SIG-M5 treated with dmso at 0.1 percent for 504 hours (cell line): ENCODE measurements around the gene DNAAF5.
"Not testable (repeated sequence)": the region's sequence is repeated elsewhere in the genome, so short reads cannot be mapped to it uniquely, and the experiment has no call there.

Experiments
- DNase-seq: peaks from one replicate; lab custom pipeline; 2025; ENCODE audit not compliant: unreplicated experiment; lab: John Stamatoyannopoulos, UW

The DNAAF5 gene

DNA sequence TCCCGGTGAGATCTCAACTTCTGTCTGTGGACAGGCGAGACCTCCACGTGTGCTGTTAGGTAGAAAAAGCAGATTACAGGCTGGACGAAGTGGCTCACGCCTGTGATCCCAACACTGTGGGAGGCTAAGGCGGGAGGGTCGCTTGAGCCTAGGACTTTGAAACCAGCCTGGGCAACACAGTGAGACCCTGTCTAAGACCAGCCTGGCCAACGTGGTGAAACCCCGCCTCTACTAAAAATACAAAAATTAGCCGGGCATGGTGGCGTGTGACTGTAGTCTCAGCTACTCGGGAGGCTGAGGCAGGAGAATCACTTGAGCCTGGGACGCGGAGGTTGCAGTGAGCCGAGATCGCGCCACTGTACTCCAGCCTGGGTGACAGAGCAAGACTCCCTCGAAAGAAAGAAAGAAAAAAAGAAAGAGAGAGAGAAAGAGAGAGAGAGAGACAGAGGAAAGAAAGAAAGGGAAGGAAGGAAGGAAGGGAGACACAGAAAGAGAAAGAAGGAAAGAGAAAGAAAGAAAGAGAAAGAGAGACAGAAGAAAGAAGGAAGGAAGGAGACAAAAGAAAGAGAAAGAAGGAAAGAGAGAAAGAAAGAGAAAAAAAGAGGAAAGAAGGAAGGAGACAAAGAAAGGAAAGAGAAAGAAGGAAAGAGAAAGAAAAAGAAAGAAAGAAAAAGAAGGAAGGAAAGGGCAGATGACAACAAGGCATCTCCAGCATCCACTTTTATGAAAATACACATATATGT lies 76.2 kb downstream of the DNAAF5 start:
- no peak for DNase-seq

DNA sequence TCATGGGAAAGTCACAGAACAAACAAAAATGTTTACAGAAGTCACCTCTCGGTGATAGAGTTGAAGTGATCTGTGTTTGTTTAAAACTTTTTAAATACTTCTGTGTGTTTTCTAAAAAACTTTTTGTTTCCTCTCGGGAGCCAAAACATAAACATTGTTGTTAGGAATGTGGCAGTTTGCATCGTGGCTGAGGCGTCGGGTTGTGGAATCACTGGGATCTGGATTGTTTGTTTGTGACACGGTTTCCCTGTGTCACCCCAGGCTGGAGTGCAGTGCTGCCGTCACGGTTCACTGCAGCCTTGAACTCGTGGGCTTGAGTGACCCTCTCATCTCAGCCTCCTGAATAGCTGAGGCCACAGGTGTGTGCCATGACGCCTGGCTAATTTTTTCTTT lies 76.7 kb downstream of the DNAAF5 start:
- DNase-seq: no peak

DNA sequence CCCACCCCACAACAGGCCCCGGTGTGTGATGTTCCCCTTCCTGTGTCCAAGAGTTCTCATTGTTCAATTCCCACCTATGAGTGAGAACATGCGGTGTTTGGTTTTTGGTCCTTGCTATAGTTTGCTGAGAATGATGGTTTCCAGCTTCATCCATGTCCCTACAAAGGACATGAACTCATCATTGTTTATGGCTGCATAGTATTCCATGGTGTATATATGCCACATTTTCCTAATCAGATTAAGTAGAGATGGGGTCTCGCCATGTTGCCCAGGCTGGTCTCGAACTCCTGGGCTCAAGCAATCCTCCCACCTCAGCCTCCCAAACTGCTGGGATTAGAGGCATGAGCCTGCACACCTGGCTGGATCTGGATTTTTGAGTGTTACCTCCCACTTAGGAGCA lies 77.3 kb downstream of the DNAAF5 start:
- not testable (repeated sequence) for DNase-seq

- DNase-seq: no peak
These were observed 78.8 kb downstream of the DNAAF5 start for GRCh38 chr7:805261-805660.

- DNase-seq: no peak
These were observed 89.1 kb downstream of the DNAAF5 start for GRCh38 chr7:815284-816216.

- DNase-seq: peak; percentile 91
These were observed 89.8 kb downstream of the DNAAF5 start for GRCh38 chr7:816300-816750.

DNA sequence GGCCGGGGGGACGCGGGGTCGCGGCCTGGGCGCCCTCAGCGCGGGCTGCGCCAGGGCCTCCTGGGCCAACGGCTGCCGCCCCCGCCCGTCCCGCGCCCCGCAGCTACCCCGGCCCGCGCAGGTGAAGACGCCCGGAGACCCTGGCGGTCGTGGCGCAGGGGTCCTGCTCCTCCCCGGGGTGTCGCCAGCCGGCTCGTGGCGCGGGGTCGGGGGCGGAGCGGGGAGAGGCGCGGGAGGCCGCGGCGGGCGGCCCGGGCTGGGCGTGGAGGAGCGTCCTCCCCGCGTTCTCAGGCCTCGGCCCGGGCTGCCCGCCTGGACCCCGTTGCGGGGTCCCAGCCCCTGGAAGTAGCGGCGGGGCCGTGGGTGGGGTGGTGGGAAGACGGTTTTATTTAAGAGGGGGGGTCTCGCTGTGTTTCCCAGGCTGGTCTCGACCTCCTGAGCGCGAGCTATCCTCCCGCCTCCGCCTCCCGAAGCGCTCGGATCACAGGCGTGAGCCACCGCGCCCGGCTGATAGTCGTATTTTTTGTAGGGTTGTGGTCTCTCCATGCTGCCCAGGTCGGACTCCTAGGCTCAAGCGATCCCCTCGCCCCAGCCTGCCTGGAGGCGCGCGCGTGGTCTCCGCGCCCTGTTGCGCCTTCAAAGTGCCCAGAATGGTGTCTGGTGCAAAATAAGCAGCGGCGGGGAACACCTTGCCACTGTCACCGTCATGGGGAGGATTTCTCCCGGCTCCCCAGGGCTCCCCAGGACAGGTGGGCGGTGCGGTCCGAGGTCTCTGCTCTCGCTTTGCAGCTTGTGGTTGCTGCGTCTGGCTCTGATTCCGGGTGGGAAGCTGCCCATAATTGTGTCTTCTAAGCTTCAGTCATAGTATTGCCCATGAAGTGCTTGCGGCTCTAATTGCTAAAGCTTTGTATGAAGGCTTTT lies 90.5 kb downstream of the DNAAF5 start:
- no peak for DNase-seq

GRCh38 chr7:818031-818699 lies 91.7 kb downstream of the DNAAF5 start:
- DNase-seq: peak; percentile 33

GRCh38 chr7:820341-820740 lies 93.8 kb downstream of the DNAAF5 start:
- no peak for DNase-seq

- DNase-seq: no peak
These were observed 95.2 kb downstream of the DNAAF5 start for GRCh38 chr7:821688-822087.

- no peak for DNase-seq
These were observed 96.3 kb downstream of the DNAAF5 start for GRCh38 chr7:822692-823276.

DNA sequence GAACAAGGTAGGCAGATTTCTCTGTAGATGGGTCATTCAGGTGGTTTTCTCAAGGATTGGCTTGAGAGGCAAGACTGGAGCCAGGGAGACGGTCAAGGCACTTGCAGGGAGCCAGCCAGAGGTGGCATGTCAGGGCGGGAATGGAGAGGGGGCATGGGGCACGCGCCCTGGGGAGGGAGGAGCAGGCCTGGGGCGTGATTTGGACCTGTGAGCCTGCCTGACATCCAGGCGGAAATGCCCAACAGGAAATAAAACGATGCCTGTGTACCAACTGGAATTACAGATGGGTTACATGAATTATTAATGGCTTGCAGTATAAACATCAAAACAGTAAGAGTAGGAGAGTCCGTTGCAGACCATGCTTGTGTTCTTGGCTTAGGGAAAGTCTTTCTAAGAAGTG lies 97.2 kb downstream of the DNAAF5 start:
- no peak for DNase-seq

DNA sequence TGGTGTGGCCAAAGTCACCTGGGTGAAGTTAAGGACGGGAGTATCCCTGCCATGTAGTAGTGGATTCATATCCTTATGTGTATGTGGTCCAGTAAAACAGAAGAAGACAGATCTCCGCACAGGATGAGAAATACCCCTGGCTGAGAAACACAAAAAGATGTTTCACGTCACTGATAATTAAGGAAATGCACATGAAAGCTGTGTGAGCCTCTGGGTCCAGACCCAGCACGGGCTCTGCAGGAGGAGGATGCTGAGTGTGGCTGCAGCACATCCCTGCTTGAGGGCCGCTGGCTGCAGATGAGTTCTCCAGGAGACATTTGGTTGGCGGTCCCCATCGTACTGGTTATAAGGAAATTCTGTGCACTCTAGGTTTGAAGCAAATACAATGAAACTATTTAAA lies 97.6 kb downstream of the DNAAF5 start:
- no peak for DNase-seq

- DNase-seq: no peak
These were observed 98.2 kb downstream of the DNAAF5 start for GRCh38 chr7:824664-825063.

GRCh38 chr7:825386-825785 lies 98.9 kb downstream of the DNAAF5 start:
- no peak for DNase-seq

DNA sequence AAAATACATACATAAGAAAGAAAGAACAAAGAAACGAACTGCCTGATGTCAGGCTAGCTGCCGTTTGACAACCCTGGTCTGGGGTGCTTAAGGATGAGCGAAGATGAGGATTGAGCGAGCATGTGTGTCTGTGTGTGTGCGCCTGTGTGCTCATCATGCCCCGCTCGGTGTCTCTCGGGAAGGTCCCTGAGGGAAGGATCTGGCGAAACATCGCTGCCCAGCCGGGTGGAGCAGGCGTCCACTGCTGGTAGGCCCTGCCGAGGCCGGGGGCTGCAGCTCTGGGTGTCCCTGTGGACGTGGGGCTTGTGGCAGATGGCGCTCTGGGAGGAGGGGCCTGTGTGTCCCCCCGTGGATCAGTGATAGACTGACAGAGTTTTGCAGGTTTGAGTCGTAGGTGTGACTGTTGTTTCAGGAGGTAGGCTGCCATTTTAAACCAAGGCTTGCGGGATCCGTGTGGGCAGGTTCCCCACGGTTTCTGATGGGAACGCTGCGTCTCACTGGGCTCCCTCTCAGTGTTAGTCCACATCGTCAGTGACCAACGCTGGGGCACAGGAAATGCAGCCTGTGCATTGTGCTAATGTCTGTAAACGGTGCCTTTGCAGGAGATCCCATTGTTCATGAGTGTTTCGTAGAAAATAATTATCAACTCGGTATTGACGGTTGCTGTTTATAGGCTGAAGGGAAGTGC lies 99.9 kb downstream of the DNAAF5 start:
- no peak for DNase-seq

- no peak for DNase-seq
These were observed 102.5 kb downstream of the DNAAF5 start for GRCh38 chr7:828793-829561.

DNA sequence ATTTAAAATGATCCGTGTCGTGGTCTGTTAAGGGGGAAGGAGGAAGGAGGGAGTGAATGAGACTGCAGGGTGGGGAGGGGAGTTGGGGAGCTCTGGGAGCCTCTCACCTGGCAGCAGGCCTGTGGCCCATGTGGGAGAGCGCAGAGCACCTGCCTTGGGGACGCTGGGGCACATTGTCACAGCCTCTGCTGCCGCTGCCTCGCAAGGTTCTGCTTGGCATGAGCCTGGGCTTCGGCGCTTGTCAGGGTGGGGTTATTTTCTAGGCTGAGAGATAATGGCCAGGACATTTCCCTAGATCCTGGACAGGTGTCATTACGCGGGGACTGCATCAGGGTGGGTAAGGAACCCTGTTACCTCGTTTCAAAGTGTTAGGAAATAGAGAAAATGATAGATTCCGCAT lies 103.6 kb downstream of the DNAAF5 start:
- DNase-seq: no peak
